Mucosa of gallbladder (tissue), 1 donor: ENCODE data around the gene HOXA6. TPM values are rescaled to one million over a fixed set of nuclear protein-coding genes. Genes with fewer than 3 reads are reported as not detected.

ENCODE experiments used
- DNase-seq: peaks from one replicate; pipeline ENCODE4 v3.0.0-alpha.2; 2020; ENCODE audit warnings: low spot score
- total RNA-seq: library from RNA; stranded (reverse); gene quantifications from one replicate; pipeline ENCODE4 v1.2.1, GENCODE V29; 2021
- donor health status: DM: no; HTN: no; CAD: no.

The HOXA6 gene
- total RNA-seq, 1 donor from 2014 or later = 0.29 TPM

- no peak for DNase-seq
These were observed 50.6 kb downstream of the HOXA6 start for GRCh38 chr7:27096768-27097514.

GRCh38 chr7:27095897-27096767, 51.4 kb downstream of the HOXA6 start, which contains the start of gene HOXA1:
TSS of gene HOXA1 (minus strand) at chr7:27096000. CDS start at chr7:27095912, 88 bp downstream.
- DNase-seq = peak; percentile 65

Other genes starting within 250 kb of the HOXA6 start
- gene HOXA1, start 51.8 kb downstream of the HOXA6 start, total RNA-seq = 0.40 TPM
- 0.52 TPM for gene HOXA2, start 45.1 kb downstream of the HOXA6 start, total RNA-seq
- gene HOXA4, start 17.0 kb downstream of the HOXA6 start, total RNA-seq = 2.3 TPM
- gene HOXA5, start 4.1 kb downstream of the HOXA6 start, total RNA-seq = 0.81 TPM
- 1.8 TPM for gene HOXA3, start 4.8 kb upstream of the HOXA6 start, total RNA-seq
- not detected for gene HOXA7, start 8.9 kb upstream of the HOXA6 start, total RNA-seq
- 0.17 TPM for gene HOXA9, start 17.8 kb upstream of the HOXA6 start, total RNA-seq
- 0.12 TPM for gene HOXA10, start 26.5 kb upstream of the HOXA6 start, total RNA-seq
- gene HOXA11, start 37.5 kb upstream of the HOXA6 start, total RNA-seq = not detected
- gene HOXA13, start 52.3 kb upstream of the HOXA6 start, total RNA-seq = 0.06 TPM
- gene EVX1, start 95.0 kb upstream of the HOXA6 start, total RNA-seq = not detected